8988T (cell line): ENCODE measurements around the gene DENR.
"Not testable (repeated sequence)": the region's sequence is repeated elsewhere in the genome, so short reads cannot be mapped to it uniquely, and the experiment has no call there.

ENCODE experiments used
- DNase-seq: peaks from one replicate; pipeline ENCODE4 v3.0.0; 2011

The DENR gene

DNA sequence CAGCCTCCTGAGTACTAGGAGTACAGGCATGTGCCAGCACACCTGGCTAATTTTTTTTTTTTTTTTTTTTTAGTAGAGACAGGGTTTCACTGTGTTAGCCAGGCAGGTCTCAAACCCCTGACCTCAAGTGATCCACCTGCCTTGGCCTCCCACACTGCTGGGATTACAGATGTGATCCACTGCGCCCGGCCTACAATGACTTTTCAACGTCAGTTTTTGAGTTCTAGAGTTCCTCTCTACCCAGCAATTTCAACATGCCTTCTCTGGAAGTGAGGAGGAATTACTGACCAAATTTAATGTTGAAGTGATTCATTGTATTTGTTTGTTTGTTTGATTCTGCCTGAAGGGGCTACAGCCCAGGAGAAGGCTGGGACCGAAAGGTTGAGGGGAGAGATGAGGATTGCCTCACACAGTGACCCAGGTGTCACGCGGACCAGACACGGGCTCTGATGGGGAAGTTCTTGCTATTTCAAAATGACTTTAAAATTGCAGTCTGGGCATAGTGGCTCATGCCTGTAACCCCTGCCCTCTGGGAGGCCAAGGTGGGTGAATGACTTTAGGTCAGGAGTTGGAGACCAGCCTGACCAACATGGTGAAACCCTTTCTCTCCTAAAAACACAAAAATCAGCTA, 8.6 kb upstream of the DENR start:
- no peak for DNase-seq

GRCh38 chr12:122747224-122748135, 5.1 kb upstream of the DENR start:
- DNase-seq, result no peak

- DNase-seq, result no peak
Observed at GRCh38 chr12:122749569-122750332, 2.9 kb upstream of the DENR start.

DNA sequence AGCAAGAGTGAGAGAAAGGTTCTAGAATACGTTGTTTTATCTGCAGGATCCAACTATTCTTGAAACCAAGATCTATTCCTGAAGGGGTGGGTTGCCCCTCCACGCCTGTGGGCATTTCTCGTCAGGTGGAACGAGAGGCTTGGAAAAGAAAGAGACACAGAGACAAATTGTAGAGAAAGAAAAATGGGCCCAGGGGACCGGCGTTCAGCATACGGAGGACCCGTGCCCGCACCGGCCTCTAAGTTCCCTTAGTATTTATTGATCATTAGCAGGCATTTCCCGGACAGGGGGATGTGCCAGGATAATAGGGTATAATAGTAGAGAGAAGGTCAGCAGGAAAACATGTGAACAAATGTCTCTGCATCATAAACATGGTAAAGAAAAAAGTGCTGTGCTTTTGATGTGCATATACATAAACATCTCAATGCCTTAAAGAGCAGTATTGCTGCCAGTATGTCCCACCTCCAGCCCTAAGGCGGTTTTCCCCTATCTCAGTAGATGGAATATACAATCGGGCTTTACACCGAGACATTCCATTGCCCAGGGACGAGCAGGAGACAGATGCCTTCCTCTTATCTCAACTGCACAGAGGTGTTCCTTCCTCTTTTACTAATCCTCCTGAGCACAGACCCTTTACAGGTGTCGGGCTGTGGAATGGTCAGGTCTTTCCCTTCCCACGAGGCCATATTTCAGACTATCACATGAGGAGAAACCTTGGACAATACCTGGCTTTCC, 1.7 kb upstream of the DENR start:
- not testable (repeated sequence) for DNase-seq

DNA sequence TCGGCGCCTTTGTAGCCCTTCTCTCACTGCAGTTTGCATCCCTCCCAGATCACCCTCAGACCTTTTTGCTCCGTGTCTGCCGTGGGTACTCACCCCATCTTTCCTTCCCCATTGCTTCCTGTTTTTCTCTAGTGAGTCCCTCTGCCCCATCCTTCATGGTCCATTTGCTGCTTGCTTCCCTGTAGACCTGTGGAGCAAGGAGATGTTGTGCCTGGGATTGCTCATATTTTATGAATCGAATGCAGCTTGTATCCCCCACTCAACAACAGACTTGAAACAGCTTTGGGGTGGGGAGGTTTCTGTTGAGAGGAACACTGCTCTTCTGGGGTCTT, 661 bp downstream of the DENR start:
- DNase-seq, result no peak

- DNase-seq, result no peak
Observed at GRCh38 chr12:122754790-122755189, 2.2 kb downstream of the DENR start.

GRCh38 chr12:122757568-122757967, 4.9 kb downstream of the DENR start:
- DNase-seq, result no peak

DNA sequence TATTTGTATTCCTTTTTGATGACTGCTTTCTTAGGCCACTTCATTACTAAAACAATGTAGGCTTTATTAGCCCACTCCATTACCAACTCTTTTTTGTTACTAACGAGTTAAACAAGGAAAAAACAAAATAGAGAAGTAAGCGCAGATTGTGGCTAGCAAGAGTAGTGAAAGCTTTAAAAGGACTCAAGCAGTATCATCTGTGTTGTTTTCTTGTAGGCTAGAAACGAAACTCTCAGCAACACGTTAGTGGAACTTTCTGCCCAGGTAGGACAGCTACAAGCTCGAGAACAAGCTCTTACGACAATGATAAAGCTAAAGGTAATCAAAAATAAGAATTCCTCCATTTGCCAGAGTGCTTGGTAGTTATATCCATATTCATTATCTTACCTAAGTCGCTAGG, 32.9 kb downstream of the DENR start:
- DNase-seq, result no peak

DNA sequence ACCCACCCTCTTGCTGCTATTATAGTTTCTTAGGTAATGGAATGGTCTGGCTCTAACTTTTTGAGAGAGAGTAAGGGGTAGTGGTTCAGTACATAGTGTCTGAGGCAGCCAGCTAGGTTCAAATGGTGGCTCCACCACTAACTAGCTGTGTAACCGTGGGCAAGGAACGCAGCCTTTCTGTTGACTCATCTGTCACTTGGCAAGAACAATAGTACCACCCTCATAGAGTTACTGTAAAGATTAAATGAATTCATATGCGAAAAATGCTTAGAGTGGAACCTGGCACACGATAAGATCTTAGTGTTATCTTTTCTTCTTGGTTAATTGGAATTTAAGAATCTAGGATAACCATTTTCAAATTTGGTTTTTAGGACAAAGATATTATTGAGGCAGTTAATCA, 35.8 kb downstream of the DENR start:
- DNase-seq, result no peak

DNA sequence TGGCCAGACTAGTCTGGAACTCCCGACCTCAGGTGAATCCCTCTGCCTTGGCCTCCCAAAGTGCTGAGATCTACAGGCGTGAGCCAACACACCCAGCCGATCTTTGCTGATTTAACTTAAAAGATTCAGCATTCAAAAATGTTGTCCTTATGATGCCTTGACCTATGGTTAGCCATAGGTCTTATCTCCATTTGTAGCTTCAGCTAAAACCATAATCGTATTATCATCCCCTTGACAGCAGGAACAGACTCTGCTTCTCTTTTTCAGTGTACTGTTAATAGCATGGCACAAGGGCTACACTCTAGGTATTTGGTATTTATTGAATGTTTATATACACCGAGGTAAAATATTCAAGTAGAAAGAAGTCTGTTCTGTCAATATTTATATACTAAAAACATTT, 37.0 kb downstream of the DENR start:
- DNase-seq, result no peak

GRCh38 chr12:122790393-122791075, 37.9 kb downstream of the DENR start:
- no peak for DNase-seq

DNA sequence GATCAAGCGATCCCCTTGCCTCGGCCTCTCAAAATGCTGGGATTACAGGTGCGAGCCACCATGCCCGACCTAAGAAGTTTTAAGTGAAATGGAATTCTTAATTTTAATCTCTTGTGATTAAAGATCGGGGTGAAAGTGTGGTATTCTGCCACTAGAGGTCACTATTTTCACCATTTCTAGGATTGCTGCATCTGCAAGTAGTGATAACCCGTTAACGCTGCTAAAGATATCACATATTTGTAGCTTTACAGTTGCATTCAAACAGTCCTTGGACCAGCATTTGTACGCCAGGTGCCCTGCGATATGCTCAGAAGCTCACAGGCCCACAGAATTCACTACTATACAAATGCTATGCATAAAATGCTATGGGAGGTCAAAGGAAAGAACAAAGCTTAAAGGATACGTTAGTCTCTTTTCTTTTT, 41.1 kb downstream of the DENR start:
- DNase-seq, result peak; percentile 46

DNA sequence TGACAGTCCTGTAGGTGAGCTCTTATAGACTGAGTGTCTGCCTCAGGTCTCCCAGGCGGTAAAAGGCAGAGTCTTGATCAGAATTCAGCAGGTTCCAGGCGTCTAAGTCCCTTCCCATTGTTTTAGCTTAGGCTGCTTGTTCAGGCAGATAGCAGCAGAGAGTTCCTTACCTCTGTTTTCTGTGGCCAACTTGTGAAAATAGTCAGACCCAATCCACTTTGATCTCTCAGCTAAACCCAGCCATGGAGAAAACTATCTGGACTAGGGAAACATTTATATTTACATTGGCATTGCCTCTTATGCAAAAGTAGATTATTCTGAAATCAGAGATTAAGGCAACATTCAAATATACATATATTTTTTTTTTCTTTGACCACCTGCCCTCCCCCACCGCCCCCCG, 43.2 kb downstream of the DENR start:
- DNase-seq, result no peak

GRCh38 chr12:122799641-122800243, 47.1 kb downstream of the DENR start:
- no peak for DNase-seq

- DNase-seq, result no peak
Observed at GRCh38 chr12:122803937-122804336, 51.3 kb downstream of the DENR start.

DNA sequence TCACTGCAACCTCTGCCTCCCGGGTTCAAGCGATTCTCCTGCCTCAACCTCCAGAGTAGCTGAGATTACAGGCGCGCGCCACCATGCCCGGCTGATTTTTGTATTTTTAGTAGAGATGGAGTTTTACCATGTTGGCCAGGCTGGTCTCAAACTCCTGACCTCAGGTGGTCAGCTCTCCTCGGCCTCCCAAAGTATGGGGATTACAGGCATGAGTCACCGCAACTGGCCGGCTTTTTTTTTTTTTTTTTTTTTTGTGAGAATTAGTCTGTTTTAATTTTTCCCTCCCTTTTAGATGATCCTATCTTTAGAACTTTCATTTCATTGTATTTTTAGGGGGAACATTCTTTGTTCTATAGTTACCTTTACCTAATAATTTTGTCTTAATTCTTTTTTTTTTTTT, 52.3 kb downstream of the DENR start:
- not testable (repeated sequence) for DNase-seq

DNA sequence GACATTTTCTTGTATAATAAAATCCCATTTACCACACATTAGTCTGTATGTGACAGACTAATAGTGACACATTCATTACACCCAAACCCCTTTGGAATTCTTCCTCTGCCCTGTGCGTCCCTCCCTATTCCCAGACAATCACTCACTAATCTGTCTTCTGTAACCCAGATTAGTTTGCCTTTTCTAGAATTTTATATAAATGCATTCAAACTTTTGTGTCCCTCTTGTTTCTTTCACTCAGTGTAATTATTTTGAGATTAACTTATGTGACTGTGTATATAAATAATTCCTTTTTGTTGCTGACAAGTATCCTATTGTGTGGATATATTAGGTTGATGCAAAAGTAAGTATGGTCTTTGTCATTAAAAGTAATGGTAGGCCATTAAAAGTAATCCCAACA, 55.0 kb downstream of the DENR start:
- DNase-seq, result no peak

DNA sequence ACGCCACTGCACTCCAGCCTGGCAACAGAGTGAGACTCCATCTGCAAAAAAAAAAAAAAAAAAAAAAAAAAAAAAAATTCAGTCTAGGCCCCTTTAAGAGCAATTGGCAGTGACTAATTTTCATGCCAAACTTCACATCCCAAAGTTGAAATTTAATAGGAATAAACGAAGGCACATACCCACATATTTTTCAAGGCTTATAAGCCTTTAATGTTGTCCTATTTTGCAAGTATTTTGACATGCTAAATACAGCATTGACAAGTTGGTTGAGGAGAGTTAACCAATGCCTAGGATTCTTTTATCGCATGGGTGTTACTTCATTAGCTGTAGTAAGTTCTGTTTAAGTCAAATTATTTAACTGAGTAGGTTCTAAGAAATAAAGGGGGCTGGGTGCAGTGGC, 59.2 kb downstream of the DENR start:
- no peak for DNase-seq

GRCh38 chr12:122813310-122813713, 60.7 kb downstream of the DENR start:
- no peak for DNase-seq

- no peak for DNase-seq
Observed at GRCh38 chr12:122819209-122819785, 66.7 kb downstream of the DENR start.

DNA sequence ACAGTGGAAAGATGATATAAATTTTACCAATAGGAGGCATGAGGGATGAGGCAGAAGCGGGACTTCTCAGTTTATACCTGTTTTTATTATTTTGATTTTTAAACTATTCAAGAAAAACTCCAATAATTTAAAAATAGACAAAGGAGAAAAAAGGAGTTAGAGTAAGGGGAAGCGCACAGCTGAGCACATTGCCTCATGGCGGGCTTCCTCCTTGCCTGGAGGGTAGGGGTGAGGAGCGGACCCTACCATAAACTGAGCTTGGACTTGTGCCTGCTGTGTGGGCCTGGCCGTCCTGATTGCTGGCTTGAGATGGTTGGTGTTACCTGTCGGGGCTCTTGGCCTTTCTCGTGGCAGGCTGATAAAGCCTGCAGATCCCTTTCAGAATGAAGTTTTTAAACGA, 67.5 kb downstream of the DENR start:
- DNase-seq, result no peak
